Activated naive CD4-positive, alpha-beta T cell treated with anti-CD3 and anti-CD28 coated beads, Interleukin-2, amount 50 U/mL, for 72 hours (primary cell): Measurements from ENCODE around the gene MED20. TPM values are rescaled to one million over a fixed set of nuclear protein-coding genes. Genes with fewer than 3 reads are reported as not detected.
A peak's percentile ranks its signal among the peaks of the same experiment; 100 is the strongest.

Source experiments
- ATAC-seq, 2 donors: fragments of 150-1000 bp; cut with Tn5 transposase; 2 replicates each; pipeline ENCODE4 v1.10.0; 2021; ENCODE audit warnings: mild to moderate bottlenecking in 2 of 2, moderate library complexity in 2 of 2
- DNase-seq, 2 donors: peaks; one replicate each; pipeline ENCODE4 v3.0.0; 2021 to 2022; ENCODE audit warnings: low spot score in 2 of 2
- H3K27ac Mint-ChIP-seq, 2 donors: one replicate each; pipeline ENCODE4 v1.8.0; 2022; ENCODE audit warnings: mild to moderate bottlenecking in 2 of 2, mixed read lengths in 2 of 2
- H3K36me3 Mint-ChIP-seq, 2 donors: one replicate each; pipeline ENCODE4 v1.8.0; 2022; ENCODE audit warnings: mixed read lengths in 2 of 2
- H3K9me3 Mint-ChIP-seq, 2 donors: one replicate each; pipeline ENCODE4 v1.8.0; 2022; ENCODE audit warnings: mixed read lengths in 2 of 2
- total RNA-seq, 2 donors: library from RNA; stranded (reverse); gene quantifications; one replicate each; pipeline ENCODE4 v1.2.3, GENCODE V29; 2022

Gene MED20
- total RNA-seq, 2 donors from 2014 or later: 18.5 to 24.2 TPM

GRCh38 chr6:41935193-41935574, 14.2 kb upstream of the MED20 start:
- no peaks in the 10 kb centered on the region for H3K9me3 Mint-ChIP-seq
- DNase-seq (no peak), ATAC-seq (no peak)
- peaks cover 50 to 66% of the 10 kb centered on the region in 2 donors for H3K36me3 Mint-ChIP-seq
- peak overlapping the region; percentile 69 to 79 for H3K27ac Mint-ChIP-seq

GRCh38 chr6:41934278-41935192, 13.6 kb upstream of the MED20 start:
- Mint-ChIP-seq H3K27ac (peak overlapping the region; percentile 69 to 79), H3K9me3 (no peaks in the 10 kb centered on the region), H3K36me3 (peaks cover 44 to 59% of the 10 kb centered on the region in 2 donors)
- no peak for DNase-seq
- ATAC-seq: no peak

GRCh38 chr6:41932378-41932777, 11.4 kb upstream of the MED20 start:
- ATAC-seq (no peak), DNase-seq (no peak)
- H3K27ac Mint-ChIP-seq: peak overlapping the region in 1 of 2 donors; percentile 2
- H3K9me3 Mint-ChIP-seq: no peaks in the 10 kb centered on the region
- H3K36me3 Mint-ChIP-seq: peaks cover 22 to 38% of the 10 kb centered on the region in 2 donors

GRCh38 chr6:41931792-41932191, 10.9 kb upstream of the MED20 start:
- Mint-ChIP-seq H3K27ac (peak overlapping the region; percentile 2 to 48), H3K36me3 (peaks cover 18 to 32% of the 10 kb centered on the region in 2 donors), H3K9me3 (no peaks in the 10 kb centered on the region)
- no peak for ATAC-seq
- DNase-seq: no peak

GRCh38 chr6:41929924-41930323, 9.0 kb upstream of the MED20 start:
- peaks cover 11 to 26% of the 10 kb centered on the region in 2 donors for H3K36me3 Mint-ChIP-seq
- DNase-seq: no peak
- H3K9me3 Mint-ChIP-seq: no peaks in the 10 kb centered on the region
- ATAC-seq: no peak
- H3K27ac Mint-ChIP-seq: no peak overlapping the region

- DNase-seq (no peak), ATAC-seq (no peak)
- Mint-ChIP-seq H3K9me3 (no peaks in the 10 kb centered on the region), H3K27ac (peak overlapping the region in 1 of 2 donors; percentile 76), H3K36me3 (peaks cover 26 to 32% of the 10 kb centered on the region in 2 donors)
Measured at GRCh38 chr6:41927253-41927652, 6.3 kb upstream of the MED20 start.

- peak overlapping the region; percentile 93 to 98 for H3K27ac Mint-ChIP-seq
- H3K36me3 Mint-ChIP-seq: peaks cover 41 to 49% of the 10 kb centered on the region in 2 donors
- no peak for DNase-seq
- ATAC-seq: no peak
- no peaks in the 10 kb centered on the region for H3K9me3 Mint-ChIP-seq
Measured at GRCh38 chr6:41922154-41922553, 1.2 kb upstream of the MED20 start.

- Mint-ChIP-seq H3K36me3 (peaks cover 41 to 49% of the 10 kb centered on the region in 2 donors), H3K9me3 (no peaks in the 10 kb centered on the region), H3K27ac (peak overlapping the region; percentile 93 to 98)
- no peak for DNase-seq
- ATAC-seq: peak; percentile 5 to 13
Measured at GRCh38 chr6:41921712-41921998, 716 bp upstream of the MED20 start.

GRCh38 chr6:41917528-41917927, 3.4 kb downstream of the MED20 start:
- Mint-ChIP-seq H3K27ac (peak overlapping the region; percentile 19 to 37), H3K36me3 (peaks cover 20 to 23% of the 10 kb centered on the region in 2 donors), H3K9me3 (no peaks in the 10 kb centered on the region)
- peak; percentile 17 to 70 for ATAC-seq
- DNase-seq: no peak

- no peak for DNase-seq
- peaks cover 0 to 5% of the 10 kb centered on the region in 2 donors for H3K36me3 Mint-ChIP-seq
- H3K9me3 Mint-ChIP-seq: no peaks in the 10 kb centered on the region
- no peak overlapping the region for H3K27ac Mint-ChIP-seq
- no peak for ATAC-seq
Measured at GRCh38 chr6:41914869-41915530, 5.9 kb downstream of the MED20 start.

GRCh38 chr6:41914343-41914742, 6.6 kb downstream of the MED20 start:
- DNase-seq (no peak), ATAC-seq (no peak)
- Mint-ChIP-seq H3K27ac (peak overlapping the region in 1 of 2 donors; percentile 26), H3K9me3 (no peaks in the 10 kb centered on the region), H3K36me3 (peaks cover 0 to 5% of the 10 kb centered on the region in 2 donors)

GRCh38 chr6:41909727-41910126, 11.2 kb downstream of the MED20 start:
- ATAC-seq (no peak), DNase-seq (no peak)
- peaks cover 5 to 6% of the 10 kb centered on the region in 2 donors for H3K36me3 Mint-ChIP-seq
- no peaks in the 10 kb centered on the region for H3K9me3 Mint-ChIP-seq
- H3K27ac Mint-ChIP-seq: no peak overlapping the region

- H3K36me3 Mint-ChIP-seq: peaks cover 0 to 6% of the 10 kb centered on the region in 2 donors
- DNase-seq: peak in 1 of 2 donors; percentile 50
- H3K27ac Mint-ChIP-seq: no peak overlapping the region
- peak; percentile 53 to 64 for ATAC-seq
- no peaks in the 10 kb centered on the region for H3K9me3 Mint-ChIP-seq
Measured at GRCh38 chr6:41901882-41902519, 18.9 kb downstream of the MED20 start.

- no peak for DNase-seq
- no peak for ATAC-seq
- no peaks in the 10 kb centered on the region for H3K36me3 Mint-ChIP-seq
- no peak overlapping the region for H3K27ac Mint-ChIP-seq
- no peaks in the 10 kb centered on the region for H3K9me3 Mint-ChIP-seq
Measured at GRCh38 chr6:41900861-41901260, 20.1 kb downstream of the MED20 start.

- ATAC-seq (no peak), DNase-seq (no peak)
- Mint-ChIP-seq H3K9me3 (no peaks in the 10 kb centered on the region), H3K36me3 (no peaks in the 10 kb centered on the region), H3K27ac (peak overlapping the region in 1 of 2 donors; percentile 79)
Measured at GRCh38 chr6:41896281-41896680, 24.7 kb downstream of the MED20 start.

- peak within 1 kb of the TSS in 1 of 2 donors; percentile 95 for H3K27ac Mint-ChIP-seq
- no peaks in the 10 kb centered on the region for H3K36me3 Mint-ChIP-seq
Measured at GRCh38 chr6:41895300-41896233, 25.4 kb downstream of the MED20 start, which contains the start of gene USP49. Gene USP49, minus strand, starts transcription at chr6:41895375. Its CDS starts 88,392 bp downstream, at chr6:41806983.

More at GRCh38 chr6:41895300-41896233, 25.4 kb downstream of the MED20 start, which contains the start of gene USP49:
- no peaks in the 10 kb centered on the region for H3K9me3 Mint-ChIP-seq
- ATAC-seq (peak; percentile 93 to 97), DNase-seq (peak; percentile 84 to 92)
